H4 (cell line): ENCODE data around the gene CNTNAP5. TPM values are rescaled to one million over a fixed set of nuclear protein-coding genes. Genes with fewer than 3 reads are reported as not detected.
A peak's percentile ranks its signal among the peaks of the same experiment; 100 is the strongest.

ENCODE experiments used
- DNase-seq: peaks from one replicate; pipeline ENCODE4 v3.0.0-alpha.2; 2015; ENCODE audit warnings: low spot score
- total RNA-seq: library from RNA; depleted of rRNA; stranded (reverse); fragments of >200 nt; shearing (Covaris generic); gene quantifications from 2 replicates; pipeline ENCODE4 v1.2.3, GENCODE V29; 2014

The CNTNAP5 gene
- total RNA-seq, 1 experiment from 2014 or later: not detected

- peak; percentile 15 for DNase-seq
Measured at GRCh38 chr2:124264551-124265091, 239.5 kb downstream of the CNTNAP5 start.

DNA sequence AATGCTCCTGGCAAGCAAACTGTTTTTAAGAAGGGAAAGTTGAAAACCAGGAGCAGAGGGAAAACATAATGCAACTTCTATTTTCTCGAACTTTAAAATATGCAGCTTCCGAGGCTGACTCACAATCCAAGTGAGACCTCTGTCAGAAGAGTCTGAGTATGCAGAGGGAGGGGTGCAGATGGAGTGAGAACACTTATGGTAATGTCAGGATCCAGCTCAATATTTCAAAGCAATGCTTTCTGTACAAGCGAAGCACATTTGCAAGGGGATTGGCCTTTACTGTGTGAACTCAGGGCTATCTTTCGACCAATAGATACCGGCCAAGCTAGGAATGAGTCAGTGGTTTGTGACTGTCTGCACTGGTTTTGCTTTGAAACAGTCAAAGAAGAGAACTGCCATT is 242.7 kb downstream of the CNTNAP5 start:
- peak; percentile 29 for DNase-seq

GRCh38 chr2:124269348-124269747 is 244.3 kb downstream of the CNTNAP5 start:
- DNase-seq: no peak

DNA sequence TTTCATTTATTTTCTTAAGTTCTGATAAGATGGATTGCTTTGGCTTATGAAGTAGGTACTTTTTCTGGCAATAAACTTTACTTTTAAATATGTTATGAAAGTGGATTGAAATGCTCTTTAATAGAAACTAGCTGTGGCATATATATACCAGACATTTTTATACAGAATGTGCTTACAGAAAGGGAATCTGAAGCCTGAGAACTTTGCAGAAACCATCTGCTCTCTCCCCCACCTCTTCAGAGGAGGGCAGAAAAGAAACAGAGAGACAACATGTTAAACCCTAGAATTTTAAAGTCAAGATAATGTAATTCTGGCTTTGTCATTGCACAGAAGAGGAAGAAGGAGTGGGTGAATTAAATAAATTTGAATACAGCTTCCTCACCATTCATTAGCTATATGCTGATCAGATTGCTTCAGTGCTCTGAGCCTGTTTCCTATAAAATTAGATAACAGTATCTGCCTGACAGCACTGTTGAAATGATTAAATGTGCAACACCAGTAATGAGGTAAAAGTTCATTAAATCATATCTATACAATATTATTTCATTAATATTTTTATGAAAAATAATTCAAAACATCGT is 247.3 kb downstream of the CNTNAP5 start:
- DNase-seq: no peak

DNA sequence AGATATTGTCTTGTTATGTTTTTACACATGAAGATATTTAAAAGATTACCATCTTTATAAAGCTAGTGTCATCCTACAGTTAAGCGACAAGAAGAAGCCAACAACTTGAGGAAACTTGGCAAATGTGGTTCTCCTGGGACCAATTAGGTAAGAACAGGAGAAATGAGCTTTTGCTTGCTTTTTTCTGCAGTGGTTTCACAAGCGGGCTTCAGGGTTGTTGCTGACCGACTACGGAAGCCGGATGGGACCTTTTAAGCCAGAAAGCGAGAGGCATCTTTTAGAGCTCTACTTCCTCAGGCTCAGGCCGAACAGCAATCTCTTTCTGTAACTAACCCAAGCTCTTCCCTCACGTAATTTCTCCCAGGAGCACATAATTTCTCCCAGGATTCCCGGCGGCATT is 256.5 kb downstream of the CNTNAP5 start:
- DNase-seq: peak; percentile 5

DNA sequence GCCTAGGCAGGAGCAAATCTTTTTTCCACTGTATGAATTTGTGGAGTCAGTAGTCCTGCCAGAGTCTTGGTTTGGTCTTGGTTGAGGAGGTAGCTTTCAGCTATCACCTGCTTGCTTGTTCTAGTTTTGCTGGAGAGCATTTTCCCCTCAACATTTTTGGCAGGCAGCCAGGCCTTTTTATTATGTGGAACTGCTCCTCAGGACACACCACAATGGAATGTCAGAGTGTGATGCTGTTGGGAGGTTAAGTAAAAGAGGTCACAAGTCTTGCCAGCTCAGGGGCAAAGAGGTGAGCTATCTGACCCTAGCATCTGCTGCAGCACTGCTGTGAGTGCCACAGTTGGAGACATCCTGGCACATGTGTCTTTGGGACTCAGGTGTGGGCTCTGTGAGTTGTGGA is 258.0 kb downstream of the CNTNAP5 start:
- DNase-seq: peak; percentile 16

DNA sequence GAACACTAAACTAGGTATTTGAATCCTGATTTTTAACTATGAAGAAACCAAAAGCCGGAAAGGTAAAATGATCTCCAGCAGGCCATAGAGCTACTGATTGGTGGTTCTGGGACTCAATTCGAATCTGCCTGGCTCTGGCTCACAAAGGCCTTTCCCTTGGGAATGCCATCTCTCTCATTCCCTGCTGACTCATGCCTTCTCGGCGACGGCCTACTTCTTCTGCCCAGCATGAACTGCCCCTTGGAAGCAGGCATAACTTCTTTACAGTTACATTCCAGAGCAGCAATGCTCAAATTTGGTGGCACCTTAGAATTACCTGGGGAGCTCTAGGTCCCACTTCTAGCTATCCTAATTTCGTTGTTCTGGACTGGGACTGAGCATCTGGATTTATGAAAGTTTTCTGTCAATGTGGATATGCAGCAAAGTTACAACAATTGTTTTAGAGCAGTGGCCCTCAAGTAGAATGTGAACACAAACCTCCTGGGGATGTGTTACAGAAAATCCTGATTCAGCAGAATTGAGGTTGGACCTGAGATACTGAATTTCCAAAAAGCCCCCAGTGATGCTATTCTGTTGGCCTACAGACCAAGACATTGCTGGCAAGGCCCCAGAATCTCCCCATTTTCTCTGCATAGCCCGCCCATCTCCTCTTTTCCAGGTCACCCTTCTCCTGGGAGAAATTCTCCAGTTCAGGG is 261.1 kb downstream of the CNTNAP5 start:
- peak; percentile 14 for DNase-seq

GRCh38 chr2:124289060-124289459 is 264.0 kb downstream of the CNTNAP5 start:
- DNase-seq: no peak

GRCh38 chr2:124289615-124290014 is 264.5 kb downstream of the CNTNAP5 start:
- no peak for DNase-seq

GRCh38 chr2:124296470-124296869 is 271.4 kb downstream of the CNTNAP5 start:
- DNase-seq: no peak

- no peak for DNase-seq
Measured at GRCh38 chr2:124301915-124302314, 276.8 kb downstream of the CNTNAP5 start.

GRCh38 chr2:124308319-124309062 is 283.4 kb downstream of the CNTNAP5 start:
- DNase-seq: no peak

DNA sequence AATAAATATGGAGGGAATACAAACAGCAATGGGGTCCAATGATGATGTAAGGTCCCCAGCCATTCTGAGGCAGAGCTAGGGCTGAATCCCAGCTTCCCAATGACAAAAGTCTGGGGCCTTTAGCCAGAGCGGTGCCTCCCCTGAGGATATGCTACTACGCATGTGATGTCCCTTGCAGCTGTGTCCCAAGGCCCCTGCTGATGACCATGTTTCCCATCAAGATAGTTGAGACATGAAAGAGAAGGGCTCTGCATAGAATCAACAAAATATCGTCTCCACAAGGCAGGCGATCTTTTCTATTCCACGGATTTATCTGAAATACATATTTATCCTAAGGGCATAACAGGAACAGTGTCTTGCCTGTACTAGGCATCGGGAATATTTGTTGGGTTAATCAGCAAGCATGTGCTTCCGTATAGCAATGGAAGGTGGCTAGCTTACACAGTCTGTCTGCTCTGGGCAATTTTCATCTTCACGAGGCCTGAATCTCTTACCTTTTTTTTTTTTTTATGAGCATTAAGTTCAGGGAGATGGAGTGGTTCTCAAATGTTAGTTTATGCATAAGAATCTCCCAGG is 284.6 kb downstream of the CNTNAP5 start:
- no peak for DNase-seq

DNA sequence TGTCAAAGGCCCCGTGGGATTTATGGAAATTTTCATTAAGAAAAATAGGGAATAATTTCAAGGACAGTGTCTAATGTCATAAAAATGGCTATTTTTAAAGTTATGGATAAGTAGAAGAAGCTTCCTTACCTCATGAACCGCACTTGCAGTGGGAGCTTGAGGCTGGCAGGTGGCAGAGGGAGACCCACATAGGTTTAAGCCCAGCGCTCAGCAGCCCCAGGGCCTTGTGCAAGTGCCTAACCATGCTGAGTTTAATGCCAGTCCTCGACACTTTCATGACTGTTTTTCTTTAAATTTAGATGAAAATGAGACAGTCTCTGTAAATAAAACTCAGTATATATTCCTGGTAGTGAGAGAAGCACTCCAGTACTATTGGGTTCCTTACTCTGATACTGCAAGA is 285.6 kb downstream of the CNTNAP5 start:
- DNase-seq: no peak

DNA sequence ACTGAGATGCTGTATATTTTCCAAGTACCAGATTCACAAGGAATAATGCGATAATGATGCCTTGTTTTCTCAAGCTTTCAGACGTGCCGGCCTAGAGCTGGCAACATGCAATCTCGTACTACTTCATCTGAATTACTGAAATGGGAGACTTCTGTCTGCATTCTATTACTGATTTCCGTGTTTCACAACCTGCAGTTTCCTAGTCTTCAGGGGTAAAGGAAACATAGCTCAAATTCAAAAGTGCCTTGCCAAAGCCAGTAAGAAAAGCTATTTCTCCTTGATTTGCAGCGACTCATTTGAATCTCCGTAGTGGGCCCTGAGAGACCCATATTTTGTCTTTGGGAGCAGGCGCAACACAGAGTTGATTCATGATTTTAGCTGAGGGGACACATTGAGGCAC is 289.0 kb downstream of the CNTNAP5 start:
- no peak for DNase-seq

GRCh38 chr2:124315221-124315880 is 290.3 kb downstream of the CNTNAP5 start:
- no peak for DNase-seq

- no peak for DNase-seq
Measured at GRCh38 chr2:124316133-124316532, 291.0 kb downstream of the CNTNAP5 start.

- no peak for DNase-seq
Measured at GRCh38 chr2:124316881-124317605, 292.0 kb downstream of the CNTNAP5 start.

DNA sequence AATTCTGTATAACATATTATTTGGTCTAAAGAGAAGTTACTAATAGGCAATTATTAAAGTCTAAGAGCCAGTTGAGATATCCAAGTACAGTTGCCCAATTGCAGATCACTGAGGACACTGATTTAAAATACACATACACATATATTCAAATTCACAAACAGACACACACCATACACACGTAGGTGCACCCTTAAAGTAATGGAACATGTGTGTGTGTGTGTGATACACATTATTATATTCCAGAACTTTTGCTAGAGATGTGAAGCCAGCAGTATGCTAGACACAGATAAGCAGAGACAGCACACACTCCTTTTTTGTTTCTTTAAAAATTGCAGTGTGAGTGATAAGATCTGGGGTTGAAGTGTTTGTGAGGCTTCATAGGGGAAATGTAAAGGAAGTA is 292.5 kb downstream of the CNTNAP5 start:
- DNase-seq: no peak

DNA sequence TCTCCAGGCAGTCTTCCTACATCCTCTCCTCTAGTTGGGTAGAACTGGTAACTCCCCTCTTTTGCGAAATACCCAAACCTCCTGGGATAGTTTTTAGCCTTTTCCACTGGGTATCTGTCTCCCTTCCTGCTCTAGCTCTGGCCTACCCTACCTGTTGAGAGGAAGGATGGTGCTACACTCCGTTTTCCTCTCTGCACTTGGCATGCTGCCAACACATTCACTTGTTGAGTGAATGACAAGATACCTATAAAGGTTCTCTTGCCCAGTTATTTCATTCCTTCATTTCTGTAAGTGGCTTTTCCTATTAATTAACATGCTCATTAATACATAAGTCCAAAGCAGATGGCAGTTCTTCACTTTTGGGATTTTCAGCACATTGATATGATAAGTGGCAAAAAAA is 293.8 kb downstream of the CNTNAP5 start:
- no peak for DNase-seq

DNA sequence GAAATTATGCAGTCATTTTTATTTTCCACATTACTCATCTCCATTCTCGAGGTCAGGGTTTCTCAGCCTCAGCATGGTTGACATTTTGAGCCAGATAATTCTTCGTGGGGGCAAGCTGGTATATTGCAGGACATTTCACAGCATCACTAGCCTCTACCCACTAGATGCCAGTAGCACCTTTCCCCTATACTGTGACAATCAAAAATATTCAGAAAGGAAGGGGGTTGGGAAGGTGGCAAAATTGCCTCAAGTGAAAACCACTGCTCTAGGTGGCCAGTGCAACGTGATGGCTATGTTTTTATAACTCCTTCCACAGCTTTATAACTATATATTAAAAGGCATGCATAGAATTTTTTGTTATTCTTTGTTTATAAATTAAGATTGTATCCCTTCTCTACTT is 294.5 kb downstream of the CNTNAP5 start:
- DNase-seq: no peak
